SK-N-SH (cell line): ENCODE measurements around the gene ADCYAP1R1. TPM values are rescaled to one million over a fixed set of nuclear protein-coding genes. Genes with fewer than 3 reads are reported as not detected.

ENCODE experiments used
- CTCF ChIA-PET: fragments of 300-600, 350-600 bp; formaldehyde crosslinking; extraction: SDS; loops from one replicate; lab custom pipeline; 2021; lab: Yijun Ruan, JAX
- POLR2A ChIA-PET: fragments of 350-600 bp; sonication (Branson Sonifier 250); formaldehyde crosslinking; extraction: SDS; loops from one replicate; lab custom pipeline; 2020; ENCODE audit warnings: antibody characterized with exemption, inconsistent platforms; lab: Yijun Ruan, JAX
- DNase-seq: peaks from one replicate; pipeline ENCODE4 v3.0.0; 2012
- H2AFZ ChIP-seq: fragments of 200-600 bp; sonication (generic); 2 replicates; pipeline ENCODE4 v1.8.1; 2016; ENCODE audit warnings: antibody characterized with exemption, mild to moderate bottlenecking, low read depth
- H3F3A ChIP-seq: fragments of 200-600 bp; sonication (generic); replicated peaks from 2 replicates; pipeline ENCODE3; 2016; ENCODE audit warnings: antibody characterized with exemption, mild to moderate bottlenecking; ENCODE audit not compliant: insufficient read depth
- H3K27ac ChIP-seq, 2 experiments: fragments of 200-500 bp in 1 of 2; fragments of 200-600 bp in 1 of 2; sonication (Bioruptor generic) in 1 of 2; sonication (generic), shearing (Covaris generic) in 1 of 2; 2 replicates each; pipeline versions ENCODE4 v1.5.1 to v1.6.1; 2014 to 2016; ENCODE audit warnings: low read depth in 2 of 2, inconsistent platforms in 1 of 2, low read length in 1 of 2, mild to moderate bottlenecking in 1 of 2, mixed read lengths in 1 of 2
- H3K27me3 ChIP-seq: fragments of 200-600 bp; sonication (generic), shearing (Covaris generic); 2 replicates; pipeline ENCODE4 v1.6.1; 2016; ENCODE audit warnings: mixed run types; ENCODE audit not compliant: insufficient read depth
- H3K36me3 ChIP-seq, 2 experiments: fragments of 200-500 bp in 1 of 2; fragments of 200-600 bp in 1 of 2; sonication (Bioruptor generic) in 1 of 2; sonication (generic) in 1 of 2; replicated peaks in 1 of 2; 2 replicates each; pipeline versions ENCODE3 to v1.5.1; 2014 to 2016; ENCODE audit warnings: low read length in 1 of 2, mild to moderate bottlenecking in 1 of 2; ENCODE audit not compliant: insufficient read depth in 2 of 2, control insufficient read depth in 1 of 2
- H3K4me1 ChIP-seq, 2 experiments: fragments of 200-500 bp in 1 of 2; fragments of 200-600 bp in 1 of 2; sonication (Bioruptor generic) in 1 of 2; sonication (generic), shearing (Covaris generic) in 1 of 2; 2 replicates each; pipeline versions ENCODE4 v1.5.1 to v1.6.1; 2014 to 2016; ENCODE audit warnings: low read depth in 1 of 2, low read length in 1 of 2, mixed run types in 1 of 2; ENCODE audit not compliant: insufficient read depth in 2 of 2, control insufficient read depth in 1 of 2
- H3K4me2 ChIP-seq: fragments of 200-600 bp; sonication (generic), shearing (Covaris generic); 2 replicates; pipeline ENCODE4 v1.6.1; 2017; ENCODE audit warnings: mixed run types
- H3K4me3 ChIP-seq, 2 experiments: fragments of 200-500 bp in 1 of 2; fragments of 200-600 bp in 1 of 2; sonication (Bioruptor generic) in 1 of 2; sonication (generic), shearing (Covaris generic) in 1 of 2; 2 replicates each; pipeline versions ENCODE4 v1.5.1 to v1.8.1; 2014 to 2016; ENCODE audit warnings: low read depth in 2 of 2, inconsistent platforms in 1 of 2, low read length in 1 of 2, mild to moderate bottlenecking in 1 of 2, mixed read lengths in 1 of 2, moderate library complexity in 1 of 2
- H3K79me2 ChIP-seq: fragments of 200-600 bp; sonication (generic); 2 replicates; pipeline ENCODE4 v1.8.1; 2017; ENCODE audit warnings: mild to moderate bottlenecking; ENCODE audit not compliant: insufficient read depth
- H3K9ac ChIP-seq: fragments of 200-600 bp; sonication (generic); 2 replicates; pipeline ENCODE4 v1.6.1; 2017; ENCODE audit warnings: mixed run types
- H3K9me2 ChIP-seq: fragments of 200-600 bp; sonication (generic); 2 replicates; pipeline ENCODE4 v1.6.1; 2017; ENCODE audit warnings: mixed run types
- H3K9me3 ChIP-seq: fragments of 200-600 bp; sonication (generic); 2 replicates; pipeline ENCODE4 v1.6.1; 2017; ENCODE audit warnings: mixed run types, mild to moderate bottlenecking, moderate library complexity
- H4K20me1 ChIP-seq: fragments of 200-600 bp; sonication (generic); 2 replicates; pipeline ENCODE4 v1.6.1; 2017; ENCODE audit warnings: mild to moderate bottlenecking, mixed run types; ENCODE audit not compliant: insufficient read depth
- CHD2 ChIP-seq: fragments of 150-350 bp; IDR thresholded peaks from 2 replicates; pipeline ENCODE4 v1.6.1; 2018; ENCODE audit warnings: low read length; ENCODE audit not compliant: partially characterized antibody
- EP300 ChIP-seq, 2 experiments: IDR thresholded peaks; 2 replicates each; pipeline versions ENCODE4 v1.4.0 to v1.6.1; 2012; ENCODE audit warnings: borderline replicate concordance in 1 of 2, low read depth in 1 of 2, low read length in 1 of 2
- EZH2phosphoT487 ChIP-seq: fragments of 200-600 bp; sonication (generic); IDR thresholded peaks from 2 replicates; pipeline ENCODE4 v1.6.1; 2017; ENCODE audit warnings: low read depth, mixed run types, mild to moderate bottlenecking, antibody characterized with exemption, moderate library complexity, borderline replicate concordance
- FOSL2 ChIP-seq: IDR thresholded peaks from 2 replicates; pipeline ENCODE4 v1.4.0; 2012; ENCODE audit warnings: low read depth, mild to moderate bottlenecking, moderate library complexity, borderline replicate concordance
- FOXJ3 ChIP-seq: sonication (generic); formaldehyde crosslinking; IDR thresholded peaks from 2 replicates; pipeline ENCODE4 v1.5.1; 2020; ENCODE audit warnings: mild to moderate bottlenecking, missing genetic modification reagents
- FOXM1 ChIP-seq: IDR thresholded peaks from 2 replicates; pipeline ENCODE4 v1.4.0; 2012; ENCODE audit warnings: low read depth, mild to moderate bottlenecking
- JUND ChIP-seq: IDR thresholded peaks from 2 replicates; pipeline ENCODE4 v1.4.0; 2012
- MAX ChIP-seq: IDR thresholded peaks from 2 replicates; pipeline ENCODE4 v1.4.0; 2012; ENCODE audit warnings: low read depth
- NFIC ChIP-seq: IDR thresholded peaks from 2 replicates; pipeline ENCODE4 v1.4.0; 2012; ENCODE audit warnings: borderline replicate concordance
- NRF1 ChIP-seq: IDR thresholded peaks from 2 replicates; pipeline ENCODE4 v1.6.1; 2012; ENCODE audit warnings: low read depth, mild to moderate bottlenecking, low read length
- RAD21 ChIP-seq: IDR thresholded peaks from 2 replicates; pipeline ENCODE4 v1.6.1; 2012; ENCODE audit warnings: mild to moderate bottlenecking, low read length
- RCOR1 ChIP-seq: fragments of 150-350 bp; IDR thresholded peaks from 2 replicates; pipeline ENCODE4 v1.6.1; 2017; ENCODE audit warnings: antibody characterized with exemption, low read length
- RFX5 ChIP-seq: IDR thresholded peaks from 2 replicates; pipeline ENCODE4 v1.6.1; 2012; ENCODE audit warnings: mild to moderate bottlenecking, improper control_type of control experiment, low read length
- SIN3A ChIP-seq: IDR thresholded peaks from 2 replicates; pipeline ENCODE4 v1.6.1; 2012; ENCODE audit warnings: low read depth, mild to moderate bottlenecking, low read length, moderate library complexity, borderline replicate concordance
- SMC3 ChIP-seq: IDR thresholded peaks from 2 replicates; pipeline ENCODE4 v1.6.1; 2012; ENCODE audit warnings: low read depth, low read length, improper control_type of control experiment
- TCF12 ChIP-seq: IDR thresholded peaks from 2 replicates; pipeline ENCODE4 v1.4.0; 2012
- ZBTB33 ChIP-seq: IDR thresholded peaks from 2 replicates; pipeline ENCODE4 v1.4.0; 2012; ENCODE audit warnings: low read depth, borderline replicate concordance
- WGBS: methylation state at CpG from one replicate; pipeline ENCODE4 v1.1.6; 2017; ENCODE audit warnings: low lambda C conversion rate; 5-methylcytosine and 5-hydroxymethylcytosine counted together
- polyA plus RNA-seq, 3 experiments: library from polyadenylated mRNA; depleted of rRNA; stranded (reverse); fragments of >200 nt; gene quantifications; 2 replicates each; pipeline ENCODE4 v1.2.3, GENCODE V29; 2012
- TF ChIP-seq, protein P1 (sequence below): fragments of 150-350 bp; IDR thresholded peaks from 2 replicates; pipeline ENCODE4 v1.6.1; 2017; ENCODE audit warnings: antibody characterized with exemption, low read length, low read depth, borderline replicate concordance
- TF ChIP-seq, protein P2 (sequence below): IDR thresholded peaks from 2 replicates; pipeline ENCODE4 v1.4.0; 2012; ENCODE audit warnings: low read depth, borderline replicate concordance
- TF ChIP-seq, protein P3 (sequence below): fragments of 200-600 bp; sonication (generic); IDR thresholded peaks from 2 replicates; pipeline ENCODE4 v1.6.1; 2017; ENCODE audit warnings: antibody characterized with exemption, mild to moderate bottlenecking, moderate library complexity

The ADCYAP1R1 gene
- polyA plus RNA-seq, 1 of the 3 experiments (the other 2 are of a cell fraction), result 0.08 TPM

- Histone ChIP-seq H3K4me3 (no peak overlapping the region), H3K9me2 (no peaks in the 10 kb centered on the region), H2AFZ (no peak overlapping the region), H3F3A (no peaks in the 10 kb centered on the region), H3K9me3 (no peaks in the 10 kb centered on the region), H3K36me3 (no peaks in the 10 kb centered on the region), H3K27ac (no peak overlapping the region), H4K20me1 (no peaks in the 10 kb centered on the region), H3K4me1 (no peaks in the 10 kb centered on the region), H3K4me2 (no peak overlapping the region), H3K27me3 (peaks cover 15% of the 10 kb centered on the region; the same call in 1 of the 2 replicates), H3K79me2 (no peaks in the 10 kb centered on the region), H3K9ac (no peak overlapping the region)
- 25% methylated on average over 4 of the region's 4 CpGs for WGBS
- ChIA-PET POLR2A (no interaction called here), CTCF (interaction anchor here (1.0 to 24.6 kb wide), 2 partner anchors 9 to 31 kb away, joined by 3 to 344 read pairs; no protein-coding TSS in a partner anchor)
- TF ChIP-seq NRF1, result no peak
- TF ChIP-seq RCOR1, result no peak
- no peak for TF ChIP-seq SMC3
- TF ChIP-seq MAX, result no peak
- no peak for TF ChIP-seq EZH2phosphoT487
- TF ChIP-seq, protein P1, sequence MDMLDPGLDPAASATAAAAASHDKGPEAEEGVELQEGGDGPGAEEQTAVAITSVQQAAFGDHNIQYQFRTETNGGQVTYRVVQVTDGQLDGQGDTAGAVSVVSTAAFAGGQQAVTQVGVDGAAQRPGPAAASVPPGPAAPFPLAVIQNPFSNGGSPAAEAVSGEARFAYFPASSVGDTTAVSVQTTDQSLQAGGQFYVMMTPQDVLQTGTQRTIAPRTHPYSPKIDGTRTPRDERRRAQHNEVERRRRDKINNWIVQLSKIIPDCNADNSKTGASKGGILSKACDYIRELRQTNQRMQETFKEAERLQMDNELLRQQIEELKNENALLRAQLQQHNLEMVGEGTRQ, result no peak
- TF ChIP-seq RFX5, result no peak
- no peak for TF ChIP-seq FOXM1
- TF ChIP-seq RAD21, result no peak
- TF ChIP-seq EP300 (IDR thresholded peaks at IDR 0.05; ENCODE audit: borderline replicate concordance in 1 of 2, low read depth in 1 of 2, low read length in 1 of 2), result no peak
- no peak for TF ChIP-seq FOSL2
- TF ChIP-seq, protein P2, sequence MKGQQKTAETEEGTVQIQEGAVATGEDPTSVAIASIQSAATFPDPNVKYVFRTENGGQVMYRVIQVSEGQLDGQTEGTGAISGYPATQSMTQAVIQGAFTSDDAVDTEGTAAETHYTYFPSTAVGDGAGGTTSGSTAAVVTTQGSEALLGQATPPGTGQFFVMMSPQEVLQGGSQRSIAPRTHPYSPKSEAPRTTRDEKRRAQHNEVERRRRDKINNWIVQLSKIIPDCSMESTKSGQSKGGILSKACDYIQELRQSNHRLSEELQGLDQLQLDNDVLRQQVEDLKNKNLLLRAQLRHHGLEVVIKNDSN, result no peak
- TF ChIP-seq SIN3A, result no peak
- no peak for TF ChIP-seq NFIC
- TF ChIP-seq, protein P3, sequence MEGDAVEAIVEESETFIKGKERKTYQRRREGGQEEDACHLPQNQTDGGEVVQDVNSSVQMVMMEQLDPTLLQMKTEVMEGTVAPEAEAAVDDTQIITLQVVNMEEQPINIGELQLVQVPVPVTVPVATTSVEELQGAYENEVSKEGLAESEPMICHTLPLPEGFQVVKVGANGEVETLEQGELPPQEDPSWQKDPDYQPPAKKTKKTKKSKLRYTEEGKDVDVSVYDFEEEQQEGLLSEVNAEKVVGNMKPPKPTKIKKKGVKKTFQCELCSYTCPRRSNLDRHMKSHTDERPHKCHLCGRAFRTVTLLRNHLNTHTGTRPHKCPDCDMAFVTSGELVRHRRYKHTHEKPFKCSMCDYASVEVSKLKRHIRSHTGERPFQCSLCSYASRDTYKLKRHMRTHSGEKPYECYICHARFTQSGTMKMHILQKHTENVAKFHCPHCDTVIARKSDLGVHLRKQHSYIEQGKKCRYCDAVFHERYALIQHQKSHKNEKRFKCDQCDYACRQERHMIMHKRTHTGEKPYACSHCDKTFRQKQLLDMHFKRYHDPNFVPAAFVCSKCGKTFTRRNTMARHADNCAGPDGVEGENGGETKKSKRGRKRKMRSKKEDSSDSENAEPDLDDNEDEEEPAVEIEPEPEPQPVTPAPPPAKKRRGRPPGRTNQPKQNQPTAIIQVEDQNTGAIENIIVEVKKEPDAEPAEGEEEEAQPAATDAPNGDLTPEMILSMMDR, result no peak
- no peak for TF ChIP-seq JUND
- TF ChIP-seq ZBTB33, result no peak
- TF ChIP-seq TCF12, result no peak
- no peak for TF ChIP-seq CHD2
- TF ChIP-seq FOXJ3 (CRISPR knock-in tag), result no peak
- no peak for DNase-seq
These were observed 40.5 kb downstream of the ADCYAP1R1 start for GRCh38 chr7:31092606-31093005.
